HTR-8/SVneo (cell line): ENCODE results near the gene WSB2.
"Not testable (repeated sequence)": the region's sequence is repeated elsewhere in the genome, so short reads cannot be mapped to it uniquely, and the experiment has no call there.

Source experiments
- DNase-seq: peaks from one replicate; pipeline ENCODE4 v3.0.0; 2011; ENCODE audit warnings: low spot score, mixed read lengths; ENCODE audit not compliant: insufficient read length
- FAIRE-seq: peaks from 2 replicates; lab custom pipeline; 2011; peaks lifted over from hg19 to GRCh38; lab: Jason Lieb, UNC

Gene WSB2

GRCh38 chr12:118061011-118061872 is at the start of gene WSB2:
TSS of gene WSB2 (minus strand) at chr12:118061179. CDS start at chr12:118061048, 131 bp downstream.
- FAIRE-seq = no peak
- DNase-seq = peak; percentile 55

GRCh38 chr12:118109088-118109487 is 48.1 kb upstream of the WSB2 start:
- no peak for FAIRE-seq

GRCh38 chr12:118107694-118108093 is 46.7 kb upstream of the WSB2 start:
- FAIRE-seq (no peak), DNase-seq (no peak)

More at GRCh38 chr12:118109088-118109487, 48.1 kb upstream of the WSB2 start:
- DNase-seq = no peak

GRCh38 chr12:118107011-118107410 is 46.0 kb upstream of the WSB2 start:
- DNase-seq = no peak
- no peak for FAIRE-seq

- FAIRE-seq (no peak), DNase-seq (peak; percentile 66)
Measured at GRCh38 chr12:118103601-118104382, 42.8 kb upstream of the WSB2 start, which contains the start of gene VSIG10. TSS of gene VSIG10 (minus strand) at chr12:118104011. CDS start at chr12:118103671, 340 bp downstream.

GRCh38 chr12:118103201-118103600 is 42.2 kb upstream of the WSB2 start:
- FAIRE-seq (no peak), DNase-seq (no peak)

- DNase-seq (no peak), FAIRE-seq (no peak)
Measured at GRCh38 chr12:118102609-118103008, 41.6 kb upstream of the WSB2 start.

GRCh38 chr12:118102070-118102469 is 41.1 kb upstream of the WSB2 start:
- peak; percentile 36 for FAIRE-seq
- DNase-seq = peak; percentile 42

GRCh38 chr12:118101051-118101450 is 40.1 kb upstream of the WSB2 start:
- no peak for FAIRE-seq
- DNase-seq = no peak

GRCh38 chr12:118098911-118099671 is 38.1 kb upstream of the WSB2 start:
- FAIRE-seq = no peak
- DNase-seq = no peak

- FAIRE-seq = no peak
- no peak for DNase-seq
Measured at GRCh38 chr12:118098401-118098800, 37.4 kb upstream of the WSB2 start.

GRCh38 chr12:118094039-118094438 is 33.1 kb upstream of the WSB2 start:
- FAIRE-seq (no peak), DNase-seq (no peak)

- no peak for FAIRE-seq
- DNase-seq = no peak
Measured at GRCh38 chr12:118089782-118090181, 28.8 kb upstream of the WSB2 start.

GRCh38 chr12:118082161-118082560 is 21.2 kb upstream of the WSB2 start:
- FAIRE-seq (no peak), DNase-seq (no peak)

GRCh38 chr12:118081521-118081920 is 20.5 kb upstream of the WSB2 start:
- not testable (repeated sequence) for DNase-seq, FAIRE-seq

GRCh38 chr12:118073768-118074167 is 12.8 kb upstream of the WSB2 start:
- FAIRE-seq = no peak

GRCh38 chr12:118070650-118071049 is 9.7 kb upstream of the WSB2 start:
- FAIRE-seq (no peak), DNase-seq (no peak)

More at GRCh38 chr12:118073768-118074167, 12.8 kb upstream of the WSB2 start:
- DNase-seq = no peak

GRCh38 chr12:118068445-118068844 is 7.5 kb upstream of the WSB2 start:
- FAIRE-seq (no peak), DNase-seq (no peak)

- no peak for DNase-seq
- no peak for FAIRE-seq
Measured at GRCh38 chr12:118065380-118065779, 4.4 kb upstream of the WSB2 start.

- no peak for FAIRE-seq
- no peak for DNase-seq
Measured at GRCh38 chr12:118064608-118065007, 3.6 kb upstream of the WSB2 start.
